Osteocyte (in vitro differentiated cells): ENCODE measurements around the gene TPRG1L. TPM values are rescaled to one million over a fixed set of nuclear protein-coding genes. Genes with fewer than 3 reads are reported as not detected.

ENCODE experiments used
- DNase-seq: peaks from one replicate; pipeline ENCODE4 v3.0.0; 2021; ENCODE audit warnings: mixed read lengths; ENCODE audit not compliant: unreplicated experiment; ENCODE audit errors: extremely low spot score
- H3K27ac Mint-ChIP-seq: one replicate; pipeline ENCODE4 v1.8.0; 2021; ENCODE audit warnings: mild to moderate bottlenecking, mixed read lengths; ENCODE audit not compliant: unreplicated experiment
- H3K27me3 Mint-ChIP-seq: one replicate; pipeline ENCODE4 v1.8.0; 2021; ENCODE audit warnings: mixed read lengths; ENCODE audit not compliant: unreplicated experiment
- H3K36me3 Mint-ChIP-seq: one replicate; pipeline ENCODE4 v1.8.0; 2021; ENCODE audit warnings: mixed read lengths; ENCODE audit not compliant: unreplicated experiment
- H3K4me1 Mint-ChIP-seq: one replicate; pipeline ENCODE4 v1.8.0; 2021; ENCODE audit warnings: mixed read lengths; ENCODE audit not compliant: unreplicated experiment
- H3K4me3 Mint-ChIP-seq: one replicate; pipeline ENCODE4 v1.8.0; 2021; ENCODE audit warnings: mild to moderate bottlenecking, moderate library complexity, mixed read lengths; ENCODE audit not compliant: unreplicated experiment
- H3K9me3 Mint-ChIP-seq: one replicate; pipeline ENCODE4 v1.8.0; 2021; ENCODE audit warnings: mixed read lengths; ENCODE audit not compliant: unreplicated experiment
- total RNA-seq: library from RNA; stranded (reverse); gene quantifications from 2 replicates; pipeline ENCODE4 v1.2.1, GENCODE V29; 2021
- TF ChIP-seq, protein P1 (sequence below): fragments of 200-600 bp; sonication (generic); IDR thresholded peaks from 2 replicates; pipeline ENCODE4 v1.5.0; 2021; ENCODE audit warnings: antibody characterized with exemption, mild to moderate bottlenecking, moderate library complexity

The TPRG1L gene
- total RNA-seq, 1 donor from 2014 or later, result 49.1 TPM

DNA sequence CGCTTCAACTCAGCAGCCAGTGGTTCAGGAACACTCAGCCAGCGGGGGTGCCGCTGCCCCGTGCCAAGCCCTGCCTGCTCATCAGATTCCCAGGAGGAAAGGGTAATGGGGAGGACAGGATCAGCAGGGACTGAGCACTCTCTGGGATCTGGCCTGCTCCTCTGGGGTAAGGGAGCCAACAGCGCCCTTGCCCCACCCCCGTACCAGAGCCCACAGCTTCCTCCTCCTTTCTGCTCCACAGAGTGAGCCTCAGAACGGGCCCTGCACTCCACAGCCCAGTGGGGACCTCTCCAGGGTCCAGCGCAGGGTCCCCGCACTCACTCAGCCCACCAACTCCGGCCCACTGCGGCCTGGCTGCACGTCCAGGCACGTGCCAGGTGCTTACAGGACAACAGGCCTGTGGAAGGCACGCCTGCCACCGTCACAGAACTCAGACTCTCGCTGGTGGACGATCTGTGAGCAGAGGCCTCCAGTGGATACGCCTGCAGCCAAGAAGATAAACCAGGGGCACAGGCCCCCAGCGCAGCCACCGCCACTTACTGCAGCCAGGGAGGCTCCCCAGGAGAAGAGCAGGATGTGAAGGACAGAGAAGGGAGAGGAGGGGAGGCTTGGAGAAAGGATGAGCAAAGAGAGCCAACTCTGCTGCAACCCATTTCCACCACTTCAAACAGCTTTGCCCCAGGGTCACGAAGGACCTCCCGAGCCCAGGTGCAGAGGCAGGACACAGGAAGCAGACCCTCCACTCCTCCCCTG lies 15.6 kb upstream of the TPRG1L start:
- H3K27ac Mint-ChIP-seq, result no peak overlapping the region
- no peaks in the 10 kb centered on the region for H3K9me3 Mint-ChIP-seq
- no peaks in the 10 kb centered on the region for H3K36me3 Mint-ChIP-seq
- H3K27me3 Mint-ChIP-seq, result no peaks in the 10 kb centered on the region
- TF ChIP-seq, protein P1, sequence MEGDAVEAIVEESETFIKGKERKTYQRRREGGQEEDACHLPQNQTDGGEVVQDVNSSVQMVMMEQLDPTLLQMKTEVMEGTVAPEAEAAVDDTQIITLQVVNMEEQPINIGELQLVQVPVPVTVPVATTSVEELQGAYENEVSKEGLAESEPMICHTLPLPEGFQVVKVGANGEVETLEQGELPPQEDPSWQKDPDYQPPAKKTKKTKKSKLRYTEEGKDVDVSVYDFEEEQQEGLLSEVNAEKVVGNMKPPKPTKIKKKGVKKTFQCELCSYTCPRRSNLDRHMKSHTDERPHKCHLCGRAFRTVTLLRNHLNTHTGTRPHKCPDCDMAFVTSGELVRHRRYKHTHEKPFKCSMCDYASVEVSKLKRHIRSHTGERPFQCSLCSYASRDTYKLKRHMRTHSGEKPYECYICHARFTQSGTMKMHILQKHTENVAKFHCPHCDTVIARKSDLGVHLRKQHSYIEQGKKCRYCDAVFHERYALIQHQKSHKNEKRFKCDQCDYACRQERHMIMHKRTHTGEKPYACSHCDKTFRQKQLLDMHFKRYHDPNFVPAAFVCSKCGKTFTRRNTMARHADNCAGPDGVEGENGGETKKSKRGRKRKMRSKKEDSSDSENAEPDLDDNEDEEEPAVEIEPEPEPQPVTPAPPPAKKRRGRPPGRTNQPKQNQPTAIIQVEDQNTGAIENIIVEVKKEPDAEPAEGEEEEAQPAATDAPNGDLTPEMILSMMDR, result no peak
- H3K4me1 Mint-ChIP-seq, result peaks cover 33% of the 10 kb centered on the region
- H3K4me3 Mint-ChIP-seq, result peak overlapping the region; percentile 27
- no peak for DNase-seq

- H3K9me3 Mint-ChIP-seq, result no peaks in the 10 kb centered on the region
- H3K4me3 Mint-ChIP-seq, result peak overlapping the region; percentile 81
- H3K36me3 Mint-ChIP-seq, result no peaks in the 10 kb centered on the region
- H3K27ac Mint-ChIP-seq, result peak overlapping the region; percentile 63
- DNase-seq, result no peak
- no peaks in the 10 kb centered on the region for H3K27me3 Mint-ChIP-seq
- TF ChIP-seq, protein P1, result no peak
- peaks cover 33% of the 10 kb centered on the region for H3K4me1 Mint-ChIP-seq
Measured at GRCh38 chr1:3609769-3610526, 14.9 kb upstream of the TPRG1L start.

- Mint-ChIP-seq H3K27me3 (no peaks in the 10 kb centered on the region), H3K4me1 (peaks cover 33% of the 10 kb centered on the region), H3K36me3 (no peaks in the 10 kb centered on the region), H3K9me3 (no peaks in the 10 kb centered on the region), H3K27ac (peak overlapping the region; percentile 63), H3K4me3 (peak overlapping the region; percentile 81)
- DNase-seq, result no peak
- TF ChIP-seq, protein P1, result no peak
Measured at GRCh38 chr1:3610527-3611169, 14.2 kb upstream of the TPRG1L start.

GRCh38 chr1:3611170-3612019 lies 13.4 kb upstream of the TPRG1L start, which contains the start of gene MEGF6:
TSS of gene MEGF6 (minus strand) at chr1:3611508. CDS start at chr1:3611268, 240 bp downstream.
- TF ChIP-seq, protein P1, result no peak
- peak; percentile 91 for DNase-seq
- peak within 1 kb of the TSS; percentile 81 for H3K4me3 Mint-ChIP-seq
- H3K9me3 Mint-ChIP-seq, result no peaks in the 10 kb centered on the region
- no peaks in the 10 kb centered on the region for H3K36me3 Mint-ChIP-seq
- peak within 1 kb of the TSS; percentile 63 for H3K27ac Mint-ChIP-seq
- peaks cover 33% of the 10 kb centered on the region for H3K4me1 Mint-ChIP-seq
- no peaks in the 10 kb centered on the region for H3K27me3 Mint-ChIP-seq
